Measurements from ENCODE around the gene EAPP. TPM values are rescaled to one million over a fixed set of nuclear protein-coding genes. Genes with fewer than 3 reads are reported as not detected.

The EAPP gene
- total RNA-seq, 6 experiments from 2014 or later, result 15.1 to 20.4 (median 18.2) TPM

- Histone ChIP-seq H3K9me3 (no peaks in the 10 kb centered on the region), H3K27me3 (no peaks in the 10 kb centered on the region), H3K36me3 (no peaks in the 10 kb centered on the region), H3K27ac (no peak overlapping the region), H3K4me1 (peaks cover 0 to 4% (median 0%) of the 10 kb centered on the region in 4 donors), H3K4me3 (no peak overlapping the region)
- DNase-seq (no peak), ATAC-seq (no peak)
- intact Hi-C loops (cut with DNase I), result no loop called here
- TF ChIP-seq POLR2A (IDR thresholded peaks at IDR 0.05), result no peak
- no peak for TF ChIP-seq CTCF (IDR thresholded peaks at IDR 0.05)
Observed at GRCh38 chr14:34470319-34470718, 69.2 kb downstream of the EAPP start.

- 100% methylated on average over 2 of the region's 2 CpGs for WGBS (ENCODE audit: insufficient coverage, low coverage, low lambda C conversion rate, missing lambda C conversion rate)
- intact Hi-C loops (cut with DNase I), result no loop called here
- DNase-seq, result no peak
Observed at GRCh38 chr14:34466691-34467090, 72.8 kb downstream of the EAPP start.

More at GRCh38 chr14:34466691-34467090, 72.8 kb downstream of the EAPP start:
- Histone ChIP-seq H3K4me1 (peaks cover 0 to 4% (median 0%) of the 10 kb centered on the region in 4 donors), H3K4me3 (no peak overlapping the region), H3K27ac (no peak overlapping the region), H3K36me3 (no peaks in the 10 kb centered on the region), H3K27me3 (no peaks in the 10 kb centered on the region), H3K9me3 (no peaks in the 10 kb centered on the region)
- TF ChIP-seq POLR2A (IDR thresholded peaks at IDR 0.05) (no peak), CTCF (IDR thresholded peaks at IDR 0.05) (no peak)
- no peak for ATAC-seq

Small RNA genes lying within 50 kb of the gene (small RNA-seq; reads per million reads assigned to genes)
- 0 reads per million in 2 experiments for gene RNU1-27P
- 0 reads per million in 2 experiments for gene RNU1-28P

Other genes with a start within 250 kb of the EAPP start
- gene SPTSSA, start 77.5 kb downstream of the EAPP start, total RNA-seq, result 10 to 100 TPM; 10.6 to 32.0 (median 18.4) TPM
- gene SNX6, start 90.4 kb upstream of the EAPP start, total RNA-seq, result 10 to 100 TPM; 16.4 to 49.7 (median 31.5) TPM
- gene CFL2, start 174.9 kb upstream of the EAPP start, total RNA-seq, result 10 to 100 TPM; 74.2 to 95.3 (median 78.3) TPM